WTC11 (cell line): ENCODE results near the gene ACBD4. TPM values are rescaled to one million over a fixed set of nuclear protein-coding genes. Genes with fewer than 3 reads are reported as not detected.

Experiments used
- ATAC-seq: fragments of 200-7000 bp; cut with Tn5 transposase; 2 replicates; pipeline ENCODE4 v1.10.0; 2021; ENCODE audit warnings: mild to moderate bottlenecking, moderate library complexity
- CTCF ChIA-PET: fragments of 300-600 bp; sonication (Branson Sonifier 250); formaldehyde crosslinking; loops from one replicate; lab custom pipeline; 2021; ENCODE audit warnings: antibody characterized with exemption; lab: Charles Lee
- POLR2A ChIA-PET: fragments of 350-600 bp; sonication (Branson Sonifier 250); formaldehyde crosslinking; loops from one replicate; lab custom pipeline; 2021; ENCODE audit warnings: antibody characterized with exemption; lab: Charles Lee
- DNase-seq: peaks from one replicate; pipeline ENCODE4 v3.0.0; 2021; ENCODE audit warnings: low spot score
- H3K27ac Mint-ChIP-seq: 2 replicates; pipeline ENCODE4 v1.8.0; 2021; ENCODE audit warnings: mixed read lengths
- H3K27me3 Mint-ChIP-seq: 2 replicates; pipeline ENCODE4 v1.8.0; 2021; ENCODE audit warnings: low read depth, mild to moderate bottlenecking, moderate library complexity, mixed read lengths
- H3K36me3 Mint-ChIP-seq: 2 replicates; pipeline ENCODE4 v1.8.0; 2021; ENCODE audit warnings: mixed read lengths
- H3K4me1 Mint-ChIP-seq: 2 replicates; pipeline ENCODE4 v1.8.0; 2022; ENCODE audit warnings: mixed read lengths
- H3K4me3 Mint-ChIP-seq: 2 replicates; pipeline ENCODE4 v1.8.0; 2021; ENCODE audit warnings: mild to moderate bottlenecking, moderate library complexity, mixed read lengths
- H3K9me3 Mint-ChIP-seq: 2 replicates; pipeline ENCODE4 v1.8.0; 2021; ENCODE audit warnings: mixed read lengths
- CREM ChIP-seq: sonication (generic); formaldehyde crosslinking; IDR thresholded peaks from 2 replicates; pipeline ENCODE4 v1.8.1; 2022; ENCODE audit warnings: mild to moderate bottlenecking, missing genetic modification reagents, moderate library complexity
- ERG ChIP-seq: fragments of 250-450 bp; sonication (Bioruptor Pico); IDR thresholded peaks from 2 replicates; pipeline ENCODE4 v1.8.0; 2021; ENCODE audit warnings: mild to moderate bottlenecking
- FOXP1 ChIP-seq: sonication (generic); formaldehyde crosslinking; IDR thresholded peaks from 2 replicates; pipeline ENCODE4 v1.8.0; 2022; ENCODE audit warnings: missing genetic modification reagents, mild to moderate bottlenecking, moderate library complexity, borderline replicate concordance
- GTF2I ChIP-seq: fragments of 250-450 bp; sonication (Bioruptor Pico); conservative IDR thresholded peaks from 2 replicates; pipeline ENCODE4 v1.4.0; 2021; ENCODE audit warnings: mild to moderate bottlenecking
- HMGA2 ChIP-seq: fragments of 250-450 bp; sonication (Bioruptor Pico); IDR thresholded peaks from 2 replicates; pipeline ENCODE4 v1.4.0; 2021; ENCODE audit warnings: mild to moderate bottlenecking, moderate library complexity
- IRF2 ChIP-seq: sonication (generic); formaldehyde crosslinking; IDR thresholded peaks from 2 replicates; pipeline ENCODE4 v1.8.0; 2022; ENCODE audit warnings: low read depth, missing genetic modification reagents, borderline replicate concordance
- NFE2L1 ChIP-seq: sonication (generic); formaldehyde crosslinking; IDR thresholded peaks from 2 replicates; pipeline ENCODE4 v1.8.1; 2023; ENCODE audit warnings: missing genetic modification reagents
- NFYB ChIP-seq: sonication (generic); formaldehyde crosslinking; conservative IDR thresholded peaks from 2 replicates; pipeline ENCODE4 v1.8.0; 2022; ENCODE audit warnings: low read depth, missing genetic modification reagents
- SMAD4 ChIP-seq: sonication (generic); formaldehyde crosslinking; IDR thresholded peaks from 2 replicates; pipeline ENCODE4 v1.8.0; 2022; ENCODE audit warnings: mild to moderate bottlenecking, missing genetic modification reagents
- SOX15 ChIP-seq: fragments of 250-450 bp; sonication (Bioruptor Pico); IDR thresholded peaks from 2 replicates; pipeline ENCODE4 v1.9.0; 2021; ENCODE audit warnings: mild to moderate bottlenecking
- TP53 ChIP-seq: sonication (generic); formaldehyde crosslinking; IDR thresholded peaks from 2 replicates; pipeline ENCODE4 v1.8.1; 2023; ENCODE audit warnings: mild to moderate bottlenecking, missing genetic modification reagents
- ZNF138 ChIP-seq: sonication (generic); formaldehyde crosslinking; conservative IDR thresholded peaks from 2 replicates; pipeline ENCODE4 v1.8.1; 2022; ENCODE audit warnings: mild to moderate bottlenecking, moderate library complexity, missing genetic modification reagents
- ZNF232 ChIP-seq: sonication (generic); formaldehyde crosslinking; IDR thresholded peaks from 2 replicates; pipeline ENCODE4 v1.8.0; 2022; ENCODE audit warnings: mild to moderate bottlenecking, missing genetic modification reagents
- ZNF317 ChIP-seq: sonication (generic); formaldehyde crosslinking; IDR thresholded peaks from 2 replicates; pipeline ENCODE4 v1.8.1; 2023; ENCODE audit warnings: low read depth, mild to moderate bottlenecking, moderate library complexity, missing genetic modification reagents, borderline replicate concordance
- ZNF425 ChIP-seq: fragments of 250-450 bp; sonication (Bioruptor Pico); conservative IDR thresholded peaks from 2 replicates; pipeline ENCODE4 v1.9.0; 2021; ENCODE audit warnings: mild to moderate bottlenecking
- total RNA-seq: library from RNA; stranded (reverse); gene quantifications from 3 replicates; pipeline ENCODE4 v1.2.3, GENCODE V29; 2021
- TF ChIP-seq, protein P1 (sequence below): sonication (generic); formaldehyde crosslinking; IDR thresholded peaks from 2 replicates; pipeline ENCODE4 v1.8.1; 2023; ENCODE audit warnings: mild to moderate bottlenecking, missing genetic modification reagents

ACBD4 gene
- total RNA-seq, 1 experiment from 2014 or later = 12.7 TPM

DNA sequence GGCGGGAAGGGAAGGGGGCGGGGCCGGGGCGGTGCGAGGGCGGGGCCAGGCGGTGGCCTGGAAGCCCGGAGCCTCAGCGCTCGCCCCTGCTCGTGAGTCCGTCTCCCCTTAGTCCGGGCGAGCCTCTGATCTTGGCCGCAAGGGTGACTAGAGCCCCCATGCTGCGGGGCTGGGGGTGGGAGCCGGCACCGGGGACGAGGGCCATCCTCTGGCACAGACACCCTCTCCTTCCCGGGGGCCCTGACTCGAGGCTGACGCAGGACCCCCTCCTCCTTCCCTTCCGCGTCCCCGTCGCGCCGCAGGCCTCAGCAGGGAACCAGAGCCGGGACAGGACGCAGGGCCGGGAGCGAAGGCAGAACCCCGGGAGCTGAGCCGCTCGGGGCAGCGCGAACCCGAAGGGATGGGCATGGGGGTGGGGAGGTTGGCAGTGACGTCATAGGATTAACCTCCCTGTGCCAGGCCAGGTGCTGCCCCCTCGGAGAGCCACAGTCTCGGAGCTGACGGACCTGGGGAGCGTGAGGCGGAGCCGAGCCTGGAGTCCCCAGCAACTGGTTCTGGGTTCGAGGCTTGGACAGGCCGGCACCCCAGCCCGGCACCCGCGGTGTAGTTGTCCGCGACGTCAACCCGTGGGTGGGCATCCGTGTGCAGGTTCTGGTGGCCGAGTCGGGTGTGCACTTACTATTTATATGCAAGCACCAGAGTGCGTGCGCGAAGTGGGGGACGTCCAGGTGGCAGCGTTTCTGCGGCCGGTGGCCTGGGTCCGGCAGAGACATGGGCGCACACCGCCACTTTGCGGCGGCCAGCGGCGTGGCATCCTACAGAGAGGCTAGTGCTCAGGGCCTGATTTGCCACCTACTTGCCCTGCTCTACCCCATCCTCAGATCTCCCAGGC lies 2.7 kb upstream of the ACBD4 start (continued):
- TF ChIP-seq FOXP1 (CRISPR knock-in tag) = peak; percentile 82; the same call in 1 of the 2 replicates

DNA sequence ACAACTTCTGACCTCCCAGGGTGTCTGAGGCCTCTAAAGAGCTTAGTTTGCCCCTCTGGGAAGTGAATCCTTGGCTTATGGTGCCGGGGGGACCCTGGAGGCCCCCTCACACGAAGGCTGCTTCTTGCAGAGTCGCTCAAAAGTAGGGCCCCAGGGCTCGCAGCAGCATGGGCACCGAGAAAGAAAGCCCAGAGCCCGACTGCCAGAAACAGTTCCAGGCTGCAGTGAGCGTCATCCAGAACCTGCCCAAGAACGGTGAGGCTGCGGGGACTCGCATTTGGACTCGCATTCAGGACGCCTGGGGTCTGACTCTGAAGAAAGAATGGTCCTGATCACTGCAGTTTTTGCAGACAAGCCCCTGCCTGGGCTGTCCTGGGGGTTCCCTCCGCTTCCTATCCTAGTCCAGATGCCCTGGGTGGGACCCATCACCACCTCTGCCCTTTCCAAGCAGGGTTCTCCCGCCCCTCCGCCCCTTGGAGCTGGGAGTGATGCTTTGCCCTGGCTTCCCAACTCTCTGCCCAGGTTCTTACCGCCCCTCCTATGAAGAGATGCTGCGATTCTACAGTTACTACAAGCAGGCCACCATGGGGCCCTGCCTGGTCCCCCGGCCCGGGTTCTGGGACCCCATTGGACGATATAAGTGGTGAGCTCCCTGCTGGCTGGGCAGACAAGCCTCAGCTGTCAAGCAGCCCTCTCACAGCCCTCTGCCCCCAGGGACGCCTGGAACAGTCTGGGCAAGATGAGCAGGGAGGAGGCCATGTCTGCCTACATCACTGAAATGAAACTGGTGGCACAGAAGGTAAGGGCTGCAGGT lies 698 bp downstream of the ACBD4 start:
- Mint-ChIP-seq H3K4me1 (peaks cover 10% of the 10 kb centered on the region; the same call in 1 of the 2 replicates), H3K36me3 (peaks cover 3% of the 10 kb centered on the region; the same call in 1 of the 2 replicates), H3K9me3 (no peaks in the 10 kb centered on the region), H3K4me3 (peak overlapping the region; percentile 72)
- no peak for DNase-seq
- ChIA-PET CTCF (interaction anchor here (0.5 to 7.6 kb wide), 119 partner anchors 9 to 757 kb away, joined by 3 to 531 read pairs (median 5); partner anchors contain the start of genes C1QL1, DCAKD, EFTUD2 and FMNL1), POLR2A (interaction anchor here (0.8 to 2.1 kb wide), 6 partner anchors 8 to 72 kb away, joined by 8 to 39 read pairs (median 10); partner anchors contain the start of genes HEXIM1 and HEXIM2)
- TF ChIP-seq ZNF425 (CRISPR knock-in tag) = no peak
- TF ChIP-seq GTF2I = no peak
- TF ChIP-seq, protein P1, sequence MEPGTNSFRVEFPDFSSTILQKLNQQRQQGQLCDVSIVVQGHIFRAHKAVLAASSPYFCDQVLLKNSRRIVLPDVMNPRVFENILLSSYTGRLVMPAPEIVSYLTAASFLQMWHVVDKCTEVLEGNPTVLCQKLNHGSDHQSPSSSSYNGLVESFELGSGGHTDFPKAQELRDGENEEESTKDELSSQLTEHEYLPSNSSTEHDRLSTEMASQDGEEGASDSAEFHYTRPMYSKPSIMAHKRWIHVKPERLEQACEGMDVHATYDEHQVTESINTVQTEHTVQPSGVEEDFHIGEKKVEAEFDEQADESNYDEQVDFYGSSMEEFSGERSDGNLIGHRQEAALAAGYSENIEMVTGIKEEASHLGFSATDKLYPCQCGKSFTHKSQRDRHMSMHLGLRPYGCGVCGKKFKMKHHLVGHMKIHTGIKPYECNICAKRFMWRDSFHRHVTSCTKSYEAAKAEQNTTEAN (CRISPR knock-in tag) = no peak
- TF ChIP-seq CREM (CRISPR knock-in tag) = no peak
- TF ChIP-seq SOX15 (CRISPR knock-in tag) = no peak
- TF ChIP-seq ERG (CRISPR knock-in tag) = no peak
- no peak for TF ChIP-seq SMAD4
- TF ChIP-seq ZNF232 = no peak
- TF ChIP-seq TP53 (CRISPR knock-in tag) = no peak
- no peak for TF ChIP-seq NFE2L1 (CRISPR knock-in tag)
- no peak for TF ChIP-seq ZNF138 (CRISPR knock-in tag)
- TF ChIP-seq IRF2 (CRISPR knock-in tag) = no peak
- no peak for TF ChIP-seq NFYB (CRISPR knock-in tag)
- TF ChIP-seq HMGA2 (CRISPR knock-in tag) = no peak
- no peak for TF ChIP-seq ZNF317 (CRISPR knock-in tag)
- TF ChIP-seq, all 79 proteins: peak for 0
- Mint-ChIP-seq H3K27ac (no peak overlapping the region), H3K27me3 (no peaks in the 10 kb centered on the region; the same call in 1 of the 2 replicates)
- ATAC-seq = no peak
